ENCODE results near the gene COPS9. TPM values are rescaled to one million over a fixed set of nuclear protein-coding genes. Genes with fewer than 3 reads are reported as not detected.

Gene COPS9
- total RNA-seq, 2 donors from 2014 or later: 232 to 243 TPM

- no peak overlapping the region for H3K27ac ChIP-seq
- H3K4me1 ChIP-seq: peaks cover 0 to 7% of the 10 kb centered on the region in 2 donors
- H3K36me3 ChIP-seq: no peaks in the 10 kb centered on the region
- TF ChIP-seq CTCF (IDR thresholded peaks at IDR 0.05): no peak
- DNase-seq (ENCODE audit: low spot score): no peak
- no peaks in the 10 kb centered on the region for H3K27me3 ChIP-seq
- H3K4me3 ChIP-seq: no peak overlapping the region
- H3K9me3 ChIP-seq: no peaks in the 10 kb centered on the region
Observed at GRCh38 chr2:240142256-240142775, 6.2 kb upstream of the COPS9 start.

- TF ChIP-seq CTCF (IDR thresholded peaks at IDR 0.05): no peak
- no peak for DNase-seq (ENCODE audit: low spot score)
- H3K36me3 ChIP-seq: no peaks in the 10 kb centered on the region
- H3K4me3 ChIP-seq: no peak overlapping the region
- peaks cover 0 to 7% of the 10 kb centered on the region in 2 donors for H3K4me1 ChIP-seq
- H3K27ac ChIP-seq: no peak overlapping the region
- no peaks in the 10 kb centered on the region for H3K27me3 ChIP-seq
- H3K9me3 ChIP-seq: no peaks in the 10 kb centered on the region
Observed at GRCh38 chr2:240141736-240142135, 5.6 kb upstream of the COPS9 start.

- no peak for DNase-seq (ENCODE audit: low spot score)
- Histone ChIP-seq H3K36me3 (no peaks in the 10 kb centered on the region), H3K9me3 (no peaks in the 10 kb centered on the region), H3K4me3 (no peak overlapping the region), H3K27ac (no peak overlapping the region), H3K27me3 (no peaks in the 10 kb centered on the region), H3K4me1 (peaks cover 0 to 7% of the 10 kb centered on the region in 2 donors)
- TF ChIP-seq CTCF (IDR thresholded peaks at IDR 0.05): no peak
Observed at GRCh38 chr2:240140920-240141319, 4.8 kb upstream of the COPS9 start.

GRCh38 chr2:240140511-240140910, 4.4 kb upstream of the COPS9 start, which contains the start of gene OTOS:
OTOS (minus strand) TSS chr2:240140658; CDS start chr2:240140326, 332 bp downstream.
- TF ChIP-seq CTCF (IDR thresholded peaks at IDR 0.05): no peak
- Histone ChIP-seq H3K4me1 (peaks cover 0 to 9% of the 10 kb centered on the region in 2 donors), H3K27ac (no peak within 1 kb of the TSS), H3K36me3 (no peaks in the 10 kb centered on the region), H3K9me3 (no peaks in the 10 kb centered on the region), H3K27me3 (no peaks in the 10 kb centered on the region), H3K4me3 (no peak within 1 kb of the TSS)
- DNase-seq (ENCODE audit: low spot score): no peak

- Histone ChIP-seq H3K27ac (no peak overlapping the region), H3K36me3 (no peaks in the 10 kb centered on the region), H3K4me3 (no peak overlapping the region), H3K27me3 (no peaks in the 10 kb centered on the region), H3K4me1 (peaks cover 0 to 16% of the 10 kb centered on the region in 2 donors), H3K9me3 (no peaks in the 10 kb centered on the region)
- no peak for TF ChIP-seq CTCF (IDR thresholded peaks at IDR 0.05)
- DNase-seq (ENCODE audit: low spot score): no peak
Observed at GRCh38 chr2:240139666-240140393, 3.7 kb upstream of the COPS9 start.

Measured in right atrium auricular region (tissue), 2 donors.